HepG2 (cell line): ENCODE results near the gene NPBWR2. TPM values are rescaled to one million over a fixed set of nuclear protein-coding genes. Genes with fewer than 3 reads are reported as not detected.

Experiments used
- ATAC-seq: fragments of 200-7000 bp; cut with Tn5 transposase; 3 replicates; pipeline ENCODE4 v1.9.1; 2020; ENCODE audit warnings: mild to moderate bottlenecking, moderate library complexity
- BruUV-seq: library from RNA; stranded (reverse); fragments of 400-500 nt; replicated peaks from 2 replicates; lab custom pipeline; 2021; lab: Mats Ljungman, UMichigan
- CTCF ChIA-PET: fragments of 300-600 bp; formaldehyde crosslinking; extraction: SDS; loops from one replicate; lab custom pipeline; 2021; ENCODE audit warnings: low total read pairs, inconsistent platforms, low intra/inter-chr PET ratio; lab: Yijun Ruan, JAX
- POLR2A ChIA-PET: fragments of 350-600 bp; sonication (Branson Sonifier 250); formaldehyde crosslinking; loops from one replicate; lab custom pipeline; 2020; ENCODE audit warnings: antibody characterized with exemption, inconsistent platforms; lab: Yijun Ruan, JAX
- DNase-seq: peaks from one replicate; pipeline ENCODE4 v3.0.0-alpha.2; 2015; ENCODE audit warnings: low spot score
- FAIRE-seq: peaks from 3 replicates; lab custom pipeline; 2011; peaks lifted over from hg19 to GRCh38; lab: Jason Lieb, UNC
- H2AFZ ChIP-seq: one replicate; pipeline ENCODE4 v1.6.1; 2011; ENCODE audit warnings: low read length, inconsistent platforms
- H3K27ac ChIP-seq: fragments of 300-600 bp; 3 replicates; pipeline ENCODE4 v1.8.0; 2011; ENCODE audit warnings: mixed run types, mild to moderate bottlenecking, mixed read lengths, low read length, inconsistent platforms; ENCODE audit not compliant: insufficient read depth; ENCODE audit errors: extremely low read length
- H3K27me3 ChIP-seq, 2 experiments: fragments of 200-600 bp in 1 of 2; 2 replicates in 1 of 2; 3 replicates in 1 of 2; pipeline versions ENCODE4 v1.6.0 to v1.8.0; 2011; ENCODE audit warnings: low read length in 2 of 2, mild to moderate bottlenecking in 2 of 2, moderate library complexity in 2 of 2, inconsistent platforms in 1 of 2; ENCODE audit not compliant: insufficient read depth in 2 of 2, control insufficient read depth in 1 of 2
- H3K36me3 ChIP-seq, 2 experiments: fragments of 200-600 bp in 1 of 2; replicated peaks in 1 of 2; 2 replicates in 1 of 2; 3 replicates in 1 of 2; pipeline versions ENCODE4 v1.5.1 to v1.8.0; 2011; ENCODE audit warnings: low read length in 2 of 2, inconsistent platforms in 1 of 2; ENCODE audit not compliant: insufficient read depth in 2 of 2, control insufficient read depth in 1 of 2
- H3K4me1 ChIP-seq: 2 replicates; pipeline ENCODE4 v1.5.1; 2012; ENCODE audit warnings: low read length, inconsistent platforms; ENCODE audit not compliant: insufficient read depth
- H3K4me2 ChIP-seq: 2 replicates; pipeline ENCODE4 v1.6.0; 2011; ENCODE audit warnings: low read depth, low read length, inconsistent platforms
- H3K4me3 ChIP-seq, 3 experiments: fragments of 200-600 bp in 1 of 3; sonication (generic), shearing (Covaris generic) in 1 of 3; replicated peaks in 1 of 3; 2 replicates each; pipeline ENCODE4 v1.5.1; 2011 to 2016; ENCODE audit warnings: low read length in 3 of 3, inconsistent platforms in 2 of 3, low read depth in 2 of 3, mild to moderate bottlenecking in 2 of 3, control low read depth in 1 of 3, mixed read lengths in 1 of 3; ENCODE audit not compliant: insufficient read depth in 1 of 3
- H3K79me2 ChIP-seq: one replicate; pipeline ENCODE4 v1.6.1; 2011; ENCODE audit warnings: low read length, inconsistent platforms; ENCODE audit not compliant: insufficient read depth
- H3K9ac ChIP-seq: 2 replicates; pipeline ENCODE4 v1.6.0; 2011; ENCODE audit warnings: mild to moderate bottlenecking, low read depth, low read length, inconsistent platforms; ENCODE audit not compliant: insufficient read depth
- H3K9me3 ChIP-seq: 2 replicates; pipeline ENCODE4 v1.5.1; 2012; ENCODE audit warnings: mild to moderate bottlenecking, low read length
- H4K20me1 ChIP-seq: 2 replicates; pipeline ENCODE4 v1.6.0; 2011; ENCODE audit warnings: inconsistent platforms, mild to moderate bottlenecking, low read length, moderate library complexity; ENCODE audit not compliant: insufficient read depth
- CREB1 ChIP-seq, 2 experiments: fragments of 450-650 bp in 1 of 2; IDR thresholded peaks; 2 replicates each; pipeline ENCODE4 v1.6.1; 2016 to 2017; ENCODE audit warnings: control low read depth in 1 of 2, mild to moderate bottlenecking in 1 of 2, missing compliant biosample characterization in 1 of 2, missing genetic modification characterization in 1 of 2
- FOXA1 ChIP-seq, 2 experiments: fragments of 450-650 bp in 1 of 2; sonication (generic) in 1 of 2; formaldehyde crosslinking in 1 of 2; IDR thresholded peaks; 2 replicates each; pipeline versions ENCODE4 v1.4.0 to v1.6.1; 2016 to 2020; ENCODE audit warnings: missing genetic modification reagents in 1 of 2
- GABPB1 ChIP-seq: IDR thresholded peaks from 2 replicates; pipeline ENCODE4 v1.6.1; 2016; ENCODE audit warnings: mild to moderate bottlenecking, missing genetic modification reagents, moderate library complexity, missing compliant biosample characterization
- TAF1 ChIP-seq: sonication (generic); formaldehyde crosslinking; IDR thresholded peaks from 2 replicates; pipeline ENCODE4 v1.4.0; 2020; ENCODE audit warnings: missing genetic modification reagents
- ZNF251 ChIP-seq: sonication (generic); formaldehyde crosslinking; IDR thresholded peaks from 2 replicates; pipeline ENCODE4 v1.9.0; 2021; ENCODE audit warnings: mild to moderate bottlenecking, missing genetic modification reagents
- ZNF572 ChIP-seq: sonication (generic); formaldehyde crosslinking; IDR thresholded peaks from 2 replicates; pipeline ENCODE4 v1.5.1; 2020; ENCODE audit warnings: mild to moderate bottlenecking, missing genetic modification reagents
- WGBS: methylation state at CpG from one replicate; pipeline ENCODE4 v1.1.6; 2017; ENCODE audit warnings: low lambda C conversion rate; 5-methylcytosine and 5-hydroxymethylcytosine counted together
- in situ Hi-C: cut with HindIII; loops from 2 replicates; pipeline ENCODE4 v1.10.0; 2017; ENCODE audit warnings: low pct_unique_long_range_greater_than_20kb; ENCODE audit not compliant: extremely low pct_ligation_motif_present
- intact Hi-C: fragments of 100-400 bp; cut with micrococcal nuclease; formaldehyde crosslinking; loops from one replicate; pipeline ENCODE4 v1.10.0; 2022; ENCODE audit not compliant: unreplicated experiment
- polyA plus RNA-seq, 8 experiments: library from polyadenylated mRNA; depleted of rRNA in 3 of 8; stranded (reverse) in 7 of 8; unstranded in 1 of 8; fragments of >200 nt; fragmentation: Illumina TruSeq in 4 of 8; extraction: Trizol in 4 of 8; gene quantifications; 2 replicates each; pipeline versions ENCODE4 v1.2.1 to v1.2.3, GENCODE V29; 2011 to 2016; ENCODE audit warnings: low read depth in 4 of 8, missing spikeins in 1 of 8, mixed read lengths in 1 of 8; ENCODE audit not compliant: insufficient read depth in 1 of 8
- total RNA-seq, 5 experiments: library from RNA; depleted of rRNA; stranded (reverse); fragments of >200 nt; fragmentation: Illumina TruSeq; extraction: Trizol; gene quantifications; 2 replicates each; pipeline ENCODE4 v1.2.3, GENCODE V29; 2016; ENCODE audit warnings: low read depth in 1 of 5
- TF ChIP-seq, protein P1 (sequence below): sonication (generic); formaldehyde crosslinking; IDR thresholded peaks from 2 replicates; pipeline ENCODE4 v1.5.0; 2020; ENCODE audit warnings: missing genetic modification reagents, mild to moderate bottlenecking, borderline replicate concordance
- TF ChIP-seq, protein P2 (sequence below): sonication (generic); formaldehyde crosslinking; IDR thresholded peaks from 2 replicates; pipeline ENCODE4 v1.5.1; 2020; ENCODE audit warnings: mild to moderate bottlenecking, missing genetic modification reagents, moderate library complexity

The NPBWR2 gene
- total and polyA plus RNA-seq, 2 of the 13 experiments (the other 11 are each of a cell fraction or from before 2014, with no cell fraction given): not detected

DNA sequence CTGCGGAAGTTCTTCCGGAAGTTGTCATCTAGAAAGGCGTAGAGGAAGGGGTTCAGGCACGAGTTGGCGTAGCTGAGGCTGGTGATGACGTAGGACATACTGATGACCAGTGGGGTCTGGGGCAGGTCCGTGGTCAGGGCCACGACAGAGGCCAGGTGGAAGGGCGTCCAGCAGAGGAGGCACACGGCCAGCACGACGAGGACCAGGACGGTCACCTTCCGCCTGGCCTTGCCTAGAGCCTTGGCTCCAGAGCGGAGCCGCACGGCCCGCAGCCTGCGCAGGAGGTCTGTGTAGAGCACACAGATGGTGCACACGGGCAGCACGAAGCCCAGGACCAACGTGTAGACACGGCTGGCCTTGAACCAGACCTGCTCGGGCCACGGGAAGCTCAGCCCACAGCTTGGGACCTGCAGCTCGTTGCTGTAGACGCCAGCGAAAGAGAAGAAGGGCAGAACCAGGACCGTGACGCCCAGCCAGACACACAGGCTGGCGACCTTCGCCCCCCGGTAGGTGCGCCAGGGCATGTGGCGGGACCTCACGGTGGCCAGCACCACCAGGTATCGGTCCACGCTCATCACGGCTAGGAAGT lies 1.4 kb downstream of the NPBWR2 start:
- in situ Hi-C loops: no loop called here
- intact Hi-C loops: no loop called here
- Histone ChIP-seq H3K36me3 (no peaks in the 10 kb centered on the region), H2AFZ (no peak overlapping the region), H3K79me2 (no peaks in the 10 kb centered on the region), H3K27me3 (peaks cover 40 to 88% of the 10 kb centered on the region in 2 experiments), H3K9ac (no peak overlapping the region), H4K20me1 (peaks cover 8% of the 10 kb centered on the region; the same call in 1 of the 2 replicates), H3K4me3 (no peak overlapping the region), H3K4me1 (peaks cover 9% of the 10 kb centered on the region), H3K9me3 (no peaks in the 10 kb centered on the region), H3K4me2 (no peak overlapping the region), H3K27ac (no peak overlapping the region)
- no TSS peak for BruUV-seq
- ChIA-PET CTCF (no interaction called here), POLR2A (no interaction called here)
- FAIRE-seq (no peak), ATAC-seq (no peak), DNase-seq (no peak)
- WGBS: 55% methylated on average over 32 of the region's 39 CpGs
- TF ChIP-seq CREB1 (IDR thresholded peaks at IDR 0.05): peak; percentile 93
- TF ChIP-seq CREB1 (CRISPR knock-in tag; IDR thresholded peaks at IDR 0.05): no peak
- 0 out of 2 replicates have a peak, but pooled peaks have one; percentile 21 for TF ChIP-seq TAF1
- peak; percentile 29; the same call in 1 of the 2 replicates for TF ChIP-seq GABPB1 (CRISPR knock-in tag)
- no peak for TF ChIP-seq ZNF572
- TF ChIP-seq, protein P1, sequence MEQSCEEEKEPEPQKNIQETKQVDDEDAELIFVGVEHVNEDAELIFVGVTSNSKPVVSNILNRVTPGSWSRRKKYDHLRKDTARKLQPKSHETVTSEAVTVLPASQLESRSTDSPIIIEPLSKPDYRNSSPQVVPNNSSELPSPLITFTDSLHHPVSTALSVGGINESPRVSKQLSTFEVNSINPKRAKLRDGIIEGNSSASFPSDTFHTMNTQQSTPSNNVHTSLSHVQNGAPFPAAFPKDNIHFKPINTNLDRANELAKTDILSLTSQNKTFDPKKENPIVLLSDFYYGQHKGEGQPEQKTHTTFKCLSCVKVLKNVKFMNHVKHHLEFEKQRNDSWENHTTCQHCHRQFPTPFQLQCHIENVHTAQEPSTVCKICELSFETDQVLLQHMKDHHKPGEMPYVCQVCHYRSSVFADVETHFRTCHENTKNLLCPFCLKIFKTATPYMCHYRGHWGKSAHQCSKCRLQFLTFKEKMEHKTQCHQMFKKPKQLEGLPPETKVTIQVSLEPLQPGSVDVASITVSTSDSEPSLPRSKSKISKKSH: 0 out of 2 replicates have a peak, but pooled peaks have one; percentile 38
- no peak for TF ChIP-seq FOXA1 (IDR thresholded peaks at IDR 0.05)
- TF ChIP-seq FOXA1 (CRISPR knock-in tag; IDR thresholded peaks at IDR 0.05): no peak
- TF ChIP-seq, protein P2, sequence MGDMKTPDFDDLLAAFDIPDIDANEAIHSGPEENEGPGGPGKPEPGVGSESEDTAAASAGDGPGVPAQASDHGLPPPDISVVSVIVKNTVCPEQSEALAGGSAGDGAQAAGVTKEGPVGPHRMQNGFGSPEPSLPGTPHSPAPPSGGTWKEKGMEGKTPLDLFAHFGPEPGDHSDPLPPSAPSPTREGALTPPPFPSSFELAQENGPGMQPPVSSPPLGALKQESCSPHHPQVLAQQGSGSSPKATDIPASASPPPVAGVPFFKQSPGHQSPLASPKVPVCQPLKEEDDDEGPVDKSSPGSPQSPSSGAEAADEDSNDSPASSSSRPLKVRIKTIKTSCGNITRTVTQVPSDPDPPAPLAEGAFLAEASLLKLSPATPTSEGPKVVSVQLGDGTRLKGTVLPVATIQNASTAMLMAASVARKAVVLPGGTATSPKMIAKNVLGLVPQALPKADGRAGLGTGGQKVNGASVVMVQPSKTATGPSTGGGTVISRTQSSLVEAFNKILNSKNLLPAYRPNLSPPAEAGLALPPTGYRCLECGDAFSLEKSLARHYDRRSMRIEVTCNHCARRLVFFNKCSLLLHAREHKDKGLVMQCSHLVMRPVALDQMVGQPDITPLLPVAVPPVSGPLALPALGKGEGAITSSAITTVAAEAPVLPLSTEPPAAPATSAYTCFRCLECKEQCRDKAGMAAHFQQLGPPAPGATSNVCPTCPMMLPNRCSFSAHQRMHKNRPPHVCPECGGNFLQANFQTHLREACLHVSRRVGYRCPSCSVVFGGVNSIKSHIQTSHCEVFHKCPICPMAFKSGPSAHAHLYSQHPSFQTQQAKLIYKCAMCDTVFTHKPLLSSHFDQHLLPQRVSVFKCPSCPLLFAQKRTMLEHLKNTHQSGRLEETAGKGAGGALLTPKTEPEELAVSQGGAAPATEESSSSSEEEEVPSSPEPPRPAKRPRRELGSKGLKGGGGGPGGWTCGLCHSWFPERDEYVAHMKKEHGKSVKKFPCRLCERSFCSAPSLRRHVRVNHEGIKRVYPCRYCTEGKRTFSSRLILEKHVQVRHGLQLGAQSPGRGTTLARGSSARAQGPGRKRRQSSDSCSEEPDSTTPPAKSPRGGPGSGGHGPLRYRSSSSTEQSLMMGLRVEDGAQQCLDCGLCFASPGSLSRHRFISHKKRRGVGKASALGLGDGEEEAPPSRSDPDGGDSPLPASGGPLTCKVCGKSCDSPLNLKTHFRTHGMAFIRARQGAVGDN: peak; percentile 39; the same call in 1 of the 2 replicates
- no peak for TF ChIP-seq ZNF251 (CRISPR knock-in tag)
